ENCODE measurements around the gene SERAC1. TPM values are rescaled to one million over a fixed set of nuclear protein-coding genes. Genes with fewer than 3 reads are reported as not detected.

Gene SERAC1
- polyA plus RNA-seq, 3 donors, result 4.3 to 5.1 (median 4.4) TPM

DNA sequence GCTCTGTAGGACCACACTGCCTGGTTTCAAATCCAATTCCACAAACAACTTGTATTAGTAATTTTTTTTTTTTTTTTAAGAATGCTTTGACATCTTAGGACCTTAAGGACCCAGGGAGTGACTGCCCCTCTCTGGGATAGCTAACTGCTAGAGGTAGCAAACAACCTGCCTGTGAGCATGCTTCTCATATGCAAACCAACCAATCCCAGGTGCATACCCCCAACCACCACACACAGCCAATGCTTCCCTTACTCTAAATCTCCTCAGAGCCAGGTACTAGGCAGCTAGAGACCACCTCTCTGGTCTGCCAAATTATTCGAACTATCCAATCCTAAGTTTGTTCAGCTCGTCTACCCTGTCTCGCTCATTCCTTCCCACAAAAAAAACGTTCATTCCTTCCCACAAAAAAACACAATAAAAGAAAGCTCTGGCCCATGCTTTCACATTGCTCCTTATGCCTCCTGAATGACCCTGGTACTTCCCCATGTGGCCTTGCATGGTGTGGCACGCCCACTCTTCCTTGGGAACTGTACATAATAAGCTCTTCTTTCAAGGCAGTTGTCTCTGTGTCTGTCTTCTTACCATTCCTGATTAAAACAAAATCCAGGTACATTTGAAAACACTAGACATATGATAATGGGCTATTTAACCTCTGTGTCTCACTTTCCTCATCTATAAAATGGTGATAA is 6.4 kb downstream of the SERAC1 start:
- Histone ChIP-seq H4K20me1 (ENCODE audit: insufficient read depth, low read length) (no peaks in the 10 kb centered on the region), H3K79me2 (ENCODE audit: insufficient read depth, low read length) (no peaks in the 10 kb centered on the region), H3K4me1 (ENCODE audit: control insufficient read depth in 1 of 2, insufficient read depth in 2 of 2, low read length in 2 of 2) (peaks cover 7 to 20% of the 10 kb centered on the region in 2 donors), H3K4me3 (replicated peaks in 1 of 3; ENCODE audit: low read depth in 2 of 3, low read length in 3 of 3) (no peak overlapping the region), H3K9ac (ENCODE audit: insufficient read depth, low read length, poor library complexity, severe bottlenecking) (no peak overlapping the region), H3K27me3 (ENCODE audit: control insufficient read depth in 2 of 2, insufficient read depth in 2 of 2, low read length in 2 of 2) (no peaks in the 10 kb centered on the region), H2AFZ (ENCODE audit: insufficient read depth, low read depth, low read length, poor library complexity, severe bottlenecking) (no peak overlapping the region), H3K36me3 (replicated peaks in 1 of 2; ENCODE audit: control insufficient read depth in 1 of 2, insufficient read depth in 2 of 2, low read length in 2 of 2) (no peaks in the 10 kb centered on the region), H3K4me2 (replicated peaks; ENCODE audit: extremely low read depth, low read length, poor library complexity, severe bottlenecking) (no peak overlapping the region), H3K9me3 (replicated peaks in 1 of 2; ENCODE audit: control insufficient read depth in 1 of 2, insufficient read depth in 1 of 2, low read length in 2 of 2) (no peaks in the 10 kb centered on the region), H3K27ac (ENCODE audit: low read depth in 1 of 2, low read length in 2 of 2) (no peak overlapping the region)
- peaks cover 30% of the 10 kb centered on the region for H3K4me1 Mint-ChIP-seq
- peaks cover 0 to 4% (median under 1%) of the 10 kb centered on the region in 3 donors for H3K27me3 Mint-ChIP-seq (ENCODE audit: low read depth in 3 of 3)
- DNase-seq, result peak in 1 of 3 donors; percentile 7
- no peak overlapping the region for H3K4me3 Mint-ChIP-seq
- intact Hi-C loops (cut with micrococcal nuclease), result loop anchor here in 1 of 2 donors (10.0 kb wide), 1 partner anchor 77 kb away; no protein-coding TSS in a partner anchor
- 78% methylated on average over 5 of the region's 5 CpGs for WGBS (ENCODE audit: insufficient coverage)
- H3K27ac Mint-ChIP-seq, result peak overlapping the region in 1 of 7 donors; percentile 14
- no peaks in the 10 kb centered on the region for H3K9me3 Mint-ChIP-seq
- TF ChIP-seq, protein P1, sequence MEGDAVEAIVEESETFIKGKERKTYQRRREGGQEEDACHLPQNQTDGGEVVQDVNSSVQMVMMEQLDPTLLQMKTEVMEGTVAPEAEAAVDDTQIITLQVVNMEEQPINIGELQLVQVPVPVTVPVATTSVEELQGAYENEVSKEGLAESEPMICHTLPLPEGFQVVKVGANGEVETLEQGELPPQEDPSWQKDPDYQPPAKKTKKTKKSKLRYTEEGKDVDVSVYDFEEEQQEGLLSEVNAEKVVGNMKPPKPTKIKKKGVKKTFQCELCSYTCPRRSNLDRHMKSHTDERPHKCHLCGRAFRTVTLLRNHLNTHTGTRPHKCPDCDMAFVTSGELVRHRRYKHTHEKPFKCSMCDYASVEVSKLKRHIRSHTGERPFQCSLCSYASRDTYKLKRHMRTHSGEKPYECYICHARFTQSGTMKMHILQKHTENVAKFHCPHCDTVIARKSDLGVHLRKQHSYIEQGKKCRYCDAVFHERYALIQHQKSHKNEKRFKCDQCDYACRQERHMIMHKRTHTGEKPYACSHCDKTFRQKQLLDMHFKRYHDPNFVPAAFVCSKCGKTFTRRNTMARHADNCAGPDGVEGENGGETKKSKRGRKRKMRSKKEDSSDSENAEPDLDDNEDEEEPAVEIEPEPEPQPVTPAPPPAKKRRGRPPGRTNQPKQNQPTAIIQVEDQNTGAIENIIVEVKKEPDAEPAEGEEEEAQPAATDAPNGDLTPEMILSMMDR (IDR thresholded peaks at IDR 0.05), result no peak
- H3K36me3 Mint-ChIP-seq, result peaks cover 3 to 13% of the 10 kb centered on the region in 2 donors

DNA sequence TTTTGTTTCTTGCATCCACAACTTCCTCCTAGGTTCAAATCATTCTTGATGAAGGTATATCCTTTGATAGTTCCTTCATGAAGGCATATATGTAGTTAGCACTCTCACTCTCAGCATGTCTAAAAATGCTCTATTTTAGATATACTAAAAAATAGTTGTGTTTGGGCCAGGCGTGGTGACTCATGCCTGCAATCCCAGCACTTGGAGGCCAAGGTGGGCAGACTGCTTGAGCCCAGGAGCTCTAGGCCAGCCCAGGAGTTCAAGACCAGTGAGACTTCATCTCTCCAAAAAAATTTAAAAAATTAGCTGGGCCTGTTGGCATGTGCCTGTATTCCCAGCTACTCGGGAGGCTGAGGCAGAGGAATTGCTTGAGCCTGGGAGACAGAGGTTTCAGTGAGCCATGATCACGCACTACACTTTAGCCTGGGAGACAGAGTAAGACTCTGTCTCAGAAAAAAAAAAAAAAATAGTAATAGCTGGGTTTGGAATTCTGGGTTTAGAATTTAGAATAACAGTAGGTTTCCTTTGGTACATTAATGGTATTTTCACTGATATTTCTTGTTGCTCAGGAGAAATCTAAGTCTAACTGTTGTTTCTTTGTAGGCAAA is 7.0 kb downstream of the SERAC1 start:
- H3K4me2 ChIP-seq (replicated peaks; ENCODE audit: extremely low read depth, low read length, poor library complexity, severe bottlenecking), result no peak overlapping the region
- peaks cover 7 to 19% of the 10 kb centered on the region in 2 donors for H3K4me1 ChIP-seq (ENCODE audit: control insufficient read depth in 1 of 2, insufficient read depth in 2 of 2, low read length in 2 of 2)
- no peaks in the 10 kb centered on the region for H3K27me3 ChIP-seq (ENCODE audit: control insufficient read depth in 2 of 2, insufficient read depth in 2 of 2, low read length in 2 of 2)
- no peak overlapping the region for H3K4me3 ChIP-seq (replicated peaks in 1 of 3; ENCODE audit: low read depth in 2 of 3, low read length in 3 of 3)
- Mint-ChIP-seq H3K36me3 (peaks cover 5 to 16% of the 10 kb centered on the region in 2 donors), H3K27me3 (ENCODE audit: low read depth in 3 of 3) (peaks cover 0 to 4% (median 0%) of the 10 kb centered on the region in 3 donors), H3K4me1 (peaks cover 29% of the 10 kb centered on the region), H3K4me3 (no peak overlapping the region), H3K9me3 (no peaks in the 10 kb centered on the region), H3K27ac (no peak overlapping the region)
- 90% methylated on average over 3 of the region's 3 CpGs for WGBS (ENCODE audit: insufficient coverage)
- H3K9ac ChIP-seq (ENCODE audit: insufficient read depth, low read length, poor library complexity, severe bottlenecking), result no peak overlapping the region
- DNase-seq, result no peak
- intact Hi-C loops (cut with micrococcal nuclease), result loop anchor here in 1 of 2 donors (10.0 kb wide), 1 partner anchor 76 kb away; no protein-coding TSS in a partner anchor
- H3K27ac ChIP-seq (ENCODE audit: low read depth in 1 of 2, low read length in 2 of 2), result no peak overlapping the region
- no peaks in the 10 kb centered on the region for H4K20me1 ChIP-seq (ENCODE audit: insufficient read depth, low read length)
- no peak overlapping the region for H2AFZ ChIP-seq (ENCODE audit: insufficient read depth, low read depth, low read length, poor library complexity, severe bottlenecking)
- no peaks in the 10 kb centered on the region for H3K79me2 ChIP-seq (ENCODE audit: insufficient read depth, low read length)
- H3K36me3 ChIP-seq (replicated peaks in 1 of 2; ENCODE audit: control insufficient read depth in 1 of 2, insufficient read depth in 2 of 2, low read length in 2 of 2), result peaks cover 0 to 2% of the 10 kb centered on the region in 2 donors
- H3K9me3 ChIP-seq (replicated peaks in 1 of 2; ENCODE audit: control insufficient read depth in 1 of 2, insufficient read depth in 1 of 2, low read length in 2 of 2), result no peaks in the 10 kb centered on the region
- TF ChIP-seq, protein P1 (IDR thresholded peaks at IDR 0.05), result no peak

Measured in CD14-positive monocyte (primary cell).